ENCODE data around the gene STX16. TPM values are rescaled to one million over a fixed set of nuclear protein-coding genes. Genes with fewer than 3 reads are reported as not detected.
"Not testable (repeated sequence)": the region's sequence is repeated elsewhere in the genome, so short reads cannot be mapped to it uniquely, and the experiment has no call there.

STX16 gene
- total and polyA plus RNA-seq, 2 donors (not counting 1 experiment from before 2014, with no cell fraction given) = 110 to 117 TPM

DNA sequence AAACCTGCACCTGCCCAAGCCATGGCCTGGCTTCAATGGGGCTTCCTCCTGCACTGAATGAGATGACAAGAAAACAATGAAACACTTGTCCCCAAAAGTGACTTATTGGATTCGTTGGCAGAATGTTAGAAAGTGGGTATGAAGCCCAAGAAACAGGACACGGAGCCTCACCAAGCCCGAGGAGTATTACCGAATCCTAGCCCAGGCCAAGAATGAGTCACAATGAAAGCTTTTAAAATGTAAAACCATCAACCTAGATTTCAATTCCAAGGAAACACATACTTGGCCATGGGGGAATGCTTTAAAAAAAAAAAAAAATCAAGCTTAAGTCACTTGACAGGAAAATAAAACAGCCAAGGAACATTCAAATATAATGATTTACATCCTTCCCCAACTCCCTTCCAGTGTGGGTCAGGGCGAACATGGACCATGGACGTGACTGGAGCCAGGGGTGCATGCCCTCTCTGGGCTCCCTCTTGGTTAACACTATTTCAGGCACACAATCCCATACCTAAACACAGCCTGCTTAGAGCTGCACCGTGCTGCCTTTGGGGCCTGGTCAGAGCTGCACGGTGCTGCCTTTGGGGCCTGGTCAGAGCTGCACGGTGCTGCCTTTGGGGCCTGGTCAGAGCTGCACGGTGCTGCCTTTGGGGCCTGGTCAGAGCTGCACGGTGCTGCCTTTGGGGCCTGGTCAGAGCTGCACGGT, 3.1 kb upstream of the STX16 start:
- H3K9ac ChIP-seq (ENCODE audit: low read length) = no peak overlapping the region
- TF ChIP-seq EZH2 (IDR thresholded peaks at IDR 0.05; ENCODE audit: borderline replicate concordance, insufficient read depth, low read depth, low read length, poor library complexity, severe bottlenecking) = no peak
- TF ChIP-seq, protein P1, sequence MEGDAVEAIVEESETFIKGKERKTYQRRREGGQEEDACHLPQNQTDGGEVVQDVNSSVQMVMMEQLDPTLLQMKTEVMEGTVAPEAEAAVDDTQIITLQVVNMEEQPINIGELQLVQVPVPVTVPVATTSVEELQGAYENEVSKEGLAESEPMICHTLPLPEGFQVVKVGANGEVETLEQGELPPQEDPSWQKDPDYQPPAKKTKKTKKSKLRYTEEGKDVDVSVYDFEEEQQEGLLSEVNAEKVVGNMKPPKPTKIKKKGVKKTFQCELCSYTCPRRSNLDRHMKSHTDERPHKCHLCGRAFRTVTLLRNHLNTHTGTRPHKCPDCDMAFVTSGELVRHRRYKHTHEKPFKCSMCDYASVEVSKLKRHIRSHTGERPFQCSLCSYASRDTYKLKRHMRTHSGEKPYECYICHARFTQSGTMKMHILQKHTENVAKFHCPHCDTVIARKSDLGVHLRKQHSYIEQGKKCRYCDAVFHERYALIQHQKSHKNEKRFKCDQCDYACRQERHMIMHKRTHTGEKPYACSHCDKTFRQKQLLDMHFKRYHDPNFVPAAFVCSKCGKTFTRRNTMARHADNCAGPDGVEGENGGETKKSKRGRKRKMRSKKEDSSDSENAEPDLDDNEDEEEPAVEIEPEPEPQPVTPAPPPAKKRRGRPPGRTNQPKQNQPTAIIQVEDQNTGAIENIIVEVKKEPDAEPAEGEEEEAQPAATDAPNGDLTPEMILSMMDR (IDR thresholded peaks at IDR 0.05) = no peak
- H3K27me3 ChIP-seq (replicated peaks in 1 of 4; ENCODE audit: control extremely low read depth in 1 of 4, control insufficient read depth in 3 of 4, insufficient read depth in 4 of 4, low read length in 3 of 4) = peaks cover 0 to 3% (median 0%) of the 10 kb centered on the region in 4 experiments
- H3K4me1 ChIP-seq (ENCODE audit: control insufficient read depth in 2 of 2, insufficient read depth in 2 of 2, low read length in 2 of 2) = peaks cover 8 to 16% of the 10 kb centered on the region in 2 donors
- H3K36me3 ChIP-seq (replicated peaks in 1 of 2; ENCODE audit: control extremely low read depth in 1 of 2, control insufficient read depth in 1 of 2, extremely low read depth in 1 of 2, insufficient read depth in 2 of 2, low read length in 1 of 2) = no peaks in the 10 kb centered on the region
- H3K79me2 ChIP-seq (ENCODE audit: control insufficient read depth, insufficient read depth, low read length) = peaks cover 16% of the 10 kb centered on the region
- peaks cover 14% of the 10 kb centered on the region for H3K4me1 Mint-ChIP-seq
- no peaks in the 10 kb centered on the region for H3K9me3 ChIP-seq (ENCODE audit: control extremely low read depth in 1 of 3, control insufficient read depth in 2 of 3, insufficient read depth in 1 of 3, low read length in 2 of 3)
- no peaks in the 10 kb centered on the region for H3K9me3 Mint-ChIP-seq (ENCODE audit: insufficient read depth)
- intact Hi-C loops (cut with micrococcal nuclease) = no loop called here
- no peak for ATAC-seq (ENCODE audit: low read depth)
- H3K27ac ChIP-seq (ENCODE audit: low read length in 2 of 2) = no peak overlapping the region
- peaks cover 5% of the 10 kb centered on the region for H3K27me3 Mint-ChIP-seq
- no peak overlapping the region for H3K4me2 ChIP-seq (replicated peaks; ENCODE audit: low read depth, low read length, poor library complexity, severe bottlenecking)
- no peak for DNase-seq
- ChIA-PET CTCF (interaction anchor here (0.6 to 1.6 kb wide), 4 partner anchors 11 to 994 kb away, joined by 3 to 4 read pairs (median 3); partner anchors contain the start of gene GNAS), POLR2A (no interaction called here)
- no peaks in the 10 kb centered on the region for H4K20me1 ChIP-seq (ENCODE audit: control insufficient read depth, insufficient read depth, low read length, poor library complexity, severe bottlenecking)
- H3K27ac Mint-ChIP-seq = no peak overlapping the region
- WGBS (ENCODE audit: insufficient coverage) = 100% methylated on average over 4 of the region's 12 CpGs
- peak overlapping the region; percentile 7 for H3K4me3 Mint-ChIP-seq
- H3K4me3 ChIP-seq (ENCODE audit: control extremely low read depth in 1 of 5, extremely low read depth in 1 of 5, insufficient read depth in 1 of 5, low read depth in 2 of 5, low read length in 4 of 5) = no peak overlapping the region
- H2AFZ ChIP-seq (ENCODE audit: insufficient read depth, low read depth, low read length, poor library complexity, severe bottlenecking) = no peak overlapping the region

DNA sequence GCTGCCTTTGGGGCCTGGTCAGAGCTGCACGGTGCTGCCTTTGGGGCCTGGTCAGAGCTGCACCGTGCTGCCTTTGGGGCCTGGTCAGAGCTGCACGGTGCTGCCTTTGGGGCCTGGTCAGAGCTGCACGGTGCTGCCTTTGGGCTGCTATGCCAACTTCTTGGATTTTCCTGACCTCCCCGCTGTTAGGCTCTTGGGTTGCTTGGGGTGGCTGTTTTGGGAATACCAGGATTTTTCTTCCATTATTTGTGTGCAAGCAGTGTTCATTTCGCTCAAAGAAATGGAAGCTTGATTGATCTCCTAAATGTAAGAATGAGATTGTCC, 2.6 kb upstream of the STX16 start:
- POLR2A ChIA-PET; intact Hi-C loops (cut with micrococcal nuclease); H3K27ac ChIP-seq (ENCODE audit: low read length in 2 of 2); H3K27me3 Mint-ChIP-seq; H3K9me3 Mint-ChIP-seq (ENCODE audit: insufficient read depth); H3K36me3 ChIP-seq (replicated peaks in 1 of 2; ENCODE audit: control extremely low read depth in 1 of 2, control insufficient read depth in 1 of 2, extremely low read depth in 1 of 2, insufficient read depth in 2 of 2, low read length in 1 of 2); H3K9ac ChIP-seq (ENCODE audit: low read length); H3K4me3 ChIP-seq (ENCODE audit: control extremely low read depth in 1 of 5, extremely low read depth in 1 of 5, insufficient read depth in 1 of 5, low read depth in 2 of 5, low read length in 4 of 5); DNase-seq; H3K27ac Mint-ChIP-seq; H4K20me1 ChIP-seq (ENCODE audit: control insufficient read depth, insufficient read depth, low read length, poor library complexity, severe bottlenecking); H3K27me3 ChIP-seq (replicated peaks in 1 of 4; ENCODE audit: control extremely low read depth in 1 of 4, control insufficient read depth in 3 of 4, insufficient read depth in 4 of 4, low read length in 3 of 4); ATAC-seq (ENCODE audit: low read depth); H3K9me3 ChIP-seq (ENCODE audit: control extremely low read depth in 1 of 3, control insufficient read depth in 2 of 3, insufficient read depth in 1 of 3, low read length in 2 of 3); H2AFZ ChIP-seq (ENCODE audit: insufficient read depth, low read depth, low read length, poor library complexity, severe bottlenecking); H3K4me2 ChIP-seq (replicated peaks; ENCODE audit: low read depth, low read length, poor library complexity, severe bottlenecking): not testable (repeated sequence)
- H3K4me1 ChIP-seq (ENCODE audit: control insufficient read depth in 2 of 2, insufficient read depth in 2 of 2, low read length in 2 of 2) = peaks cover 13 to 20% of the 10 kb centered on the region in 2 donors
- H3K79me2 ChIP-seq (ENCODE audit: control insufficient read depth, insufficient read depth, low read length) = peaks cover 21% of the 10 kb centered on the region
- peaks cover 19% of the 10 kb centered on the region for H3K4me1 Mint-ChIP-seq
- peak overlapping the region; percentile 83 for H3K4me3 Mint-ChIP-seq
- CTCF ChIA-PET = interaction anchor here (0.6 to 0.9 kb wide), 2 partner anchors 137 to 994 kb away, joined by 3 read pairs; no protein-coding TSS in a partner anchor
- 96% methylated on average over 6 of the region's 6 CpGs for whole genome bisulfite sequencing (ENCODE audit: insufficient coverage)

All from B cell (primary cell).